ENCODE results near the gene DDIT3. TPM values are rescaled to one million over a fixed set of nuclear protein-coding genes. Genes with fewer than 3 reads are reported as not detected.

DDIT3 gene
- total RNA-seq, 1 donor from 2014 or later = 30.5 TPM

GRCh38 chr12:57528176-57528575 is 7.9 kb upstream of the DDIT3 start:
- intact Hi-C loops (cut with micrococcal nuclease) = no loop called here
- DNase-seq (no peak), ATAC-seq (ENCODE audit: low read depth) (no peak)
- no peak overlapping the region for H3K27ac Mint-ChIP-seq
- peaks cover 82% of the 10 kb centered on the region for H3K36me3 Mint-ChIP-seq (ENCODE audit: low read depth)
- POLR2A ChIA-PET = interaction anchor here (1.2 kb wide), 1 partner anchor 8 kb away, joined by 3 read pairs; no protein-coding TSS in a partner anchor
- H3K4me3 Mint-ChIP-seq = no peak overlapping the region
- CTCF ChIA-PET = no interaction called here
- no peaks in the 10 kb centered on the region for H3K27me3 Mint-ChIP-seq
- no peak for TF ChIP-seq CTCF (IDR thresholded peaks at IDR 0.05)
- peaks cover 17% of the 10 kb centered on the region for H3K4me1 Mint-ChIP-seq
- H3K9me3 Mint-ChIP-seq = no peaks in the 10 kb centered on the region

GRCh38 chr12:57527184-57527583 is 6.9 kb upstream of the DDIT3 start:
- ChIA-PET POLR2A (interaction anchor here (1.2 kb wide), 1 partner anchor 7 kb away, joined by 3 read pairs; no protein-coding TSS in a partner anchor), CTCF (no interaction called here)
- Mint-ChIP-seq H3K9me3 (no peaks in the 10 kb centered on the region), H3K4me1 (peaks cover 19% of the 10 kb centered on the region), H3K4me3 (no peak overlapping the region), H3K27me3 (no peaks in the 10 kb centered on the region), H3K27ac (no peak overlapping the region), H3K36me3 (ENCODE audit: low read depth) (peaks cover 73% of the 10 kb centered on the region)
- DNase-seq (no peak), ATAC-seq (ENCODE audit: low read depth) (no peak)
- TF ChIP-seq CTCF (IDR thresholded peaks at IDR 0.05) = no peak
- intact Hi-C loops (cut with micrococcal nuclease) = no loop called here

GRCh38 chr12:57526477-57527126 is 6.3 kb upstream of the DDIT3 start:
- H3K27ac Mint-ChIP-seq = peak overlapping the region; percentile 35
- TF ChIP-seq CTCF (IDR thresholded peaks at IDR 0.05) = no peak
- H3K9me3 Mint-ChIP-seq = no peaks in the 10 kb centered on the region
- no peaks in the 10 kb centered on the region for H3K27me3 Mint-ChIP-seq
- ChIA-PET CTCF (no interaction called here), POLR2A (no interaction called here)
- H3K4me3 Mint-ChIP-seq = no peak overlapping the region
- intact Hi-C loops (cut with micrococcal nuclease) = no loop called here
- DNase-seq (no peak), ATAC-seq (ENCODE audit: low read depth) (no peak)
- H3K4me1 Mint-ChIP-seq = peaks cover 25% of the 10 kb centered on the region
- peaks cover 67% of the 10 kb centered on the region for H3K36me3 Mint-ChIP-seq (ENCODE audit: low read depth)

- no peak overlapping the region for H3K4me3 Mint-ChIP-seq
- intact Hi-C loops (cut with micrococcal nuclease) = no loop called here
- ChIA-PET POLR2A (no interaction called here), CTCF (no interaction called here)
- ATAC-seq (ENCODE audit: low read depth) (no peak), DNase-seq (no peak)
- H3K27ac Mint-ChIP-seq = no peak overlapping the region
- no peaks in the 10 kb centered on the region for H3K9me3 Mint-ChIP-seq
- no peaks in the 10 kb centered on the region for H3K27me3 Mint-ChIP-seq
- TF ChIP-seq CTCF (IDR thresholded peaks at IDR 0.05) = no peak
- H3K36me3 Mint-ChIP-seq (ENCODE audit: low read depth) = peaks cover 59% of the 10 kb centered on the region
- peaks cover 33% of the 10 kb centered on the region for H3K4me1 Mint-ChIP-seq
Measured at GRCh38 chr12:57525615-57526383, 5.5 kb upstream of the DDIT3 start.

Data from activated B cell treated with CpG ODN at 0.5 μM for 24 hours (primary cell).